ENCODE results near the gene RBP3.

The RBP3 gene

DNA sequence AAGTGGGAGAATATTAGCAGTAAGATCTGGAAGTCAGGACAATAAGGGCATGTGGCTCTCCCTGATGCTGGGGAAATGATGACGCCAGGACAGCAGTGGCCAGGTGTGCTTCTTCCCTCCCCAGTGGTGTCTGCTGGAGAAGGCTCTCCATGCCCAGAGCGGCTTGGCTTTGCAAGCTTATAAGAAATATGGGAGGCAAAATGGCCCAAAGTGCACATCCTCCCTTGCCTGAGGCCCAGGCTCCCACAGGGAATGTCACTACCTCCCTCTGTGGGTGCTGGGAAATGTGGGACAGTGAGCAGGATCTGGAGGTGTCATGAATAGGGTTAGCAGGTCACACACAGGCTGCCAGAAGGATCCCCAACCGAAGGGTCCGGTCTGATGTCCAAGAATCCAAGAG lies 53.0 kb downstream of the RBP3 start:
- no peaks in the 10 kb centered on the region for H3K36me3 Mint-ChIP-seq (ENCODE audit: low read depth)
- H3K27me3 Mint-ChIP-seq = peaks cover 20% of the 10 kb centered on the region
- no peaks in the 10 kb centered on the region for H3K9me3 Mint-ChIP-seq
- H3K4me3 Mint-ChIP-seq = no peak overlapping the region
- no peak overlapping the region for H3K27ac Mint-ChIP-seq
- H3K4me1 Mint-ChIP-seq (ENCODE audit: low read depth) = no peaks in the 10 kb centered on the region

GRCh38 chr10:47401874-47402640 lies 53.9 kb downstream of the RBP3 start:
- H3K36me3 Mint-ChIP-seq (ENCODE audit: low read depth) = no peaks in the 10 kb centered on the region
- H3K9me3 Mint-ChIP-seq = no peaks in the 10 kb centered on the region
- peaks cover 13% of the 10 kb centered on the region for H3K27me3 Mint-ChIP-seq
- no peaks in the 10 kb centered on the region for H3K4me1 Mint-ChIP-seq (ENCODE audit: low read depth)
- H3K4me3 Mint-ChIP-seq = no peak overlapping the region
- H3K27ac Mint-ChIP-seq = no peak overlapping the region

DNA sequence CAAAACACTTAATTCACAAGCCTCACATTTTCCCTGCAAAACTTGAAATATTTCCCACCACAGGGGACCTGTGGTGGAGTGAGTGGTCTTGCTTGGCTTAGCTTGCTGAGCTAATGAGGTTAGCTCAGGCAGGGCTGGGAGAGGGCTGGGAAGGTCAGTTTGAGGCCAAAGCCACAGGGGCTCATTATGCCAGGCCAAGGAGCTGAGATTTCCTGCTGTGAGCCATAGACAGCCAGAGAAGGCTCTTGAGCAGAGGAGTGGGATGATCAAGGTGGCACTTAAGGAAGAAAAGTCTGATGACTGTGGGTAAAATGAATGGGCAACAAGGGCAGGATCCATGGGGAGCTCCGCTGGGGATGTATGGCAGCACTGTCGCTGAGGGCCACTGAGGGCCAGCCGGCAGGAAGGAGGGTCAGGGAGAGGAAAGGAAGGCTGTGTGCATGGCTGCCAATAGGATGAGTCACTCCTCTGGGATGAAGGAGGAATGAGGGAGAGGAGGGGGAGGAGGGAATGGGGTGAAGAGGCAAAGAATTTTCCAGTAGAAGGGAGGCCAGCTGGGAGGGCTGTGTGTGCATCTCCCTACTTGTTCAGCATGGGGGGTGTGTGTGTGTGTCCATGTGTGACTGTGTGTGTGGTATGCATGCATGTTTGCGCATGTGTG lies 54.6 kb downstream of the RBP3 start:
- no peak overlapping the region for H3K27ac Mint-ChIP-seq
- H3K4me1 Mint-ChIP-seq (ENCODE audit: low read depth) = no peaks in the 10 kb centered on the region
- H3K27me3 Mint-ChIP-seq = peaks cover 13% of the 10 kb centered on the region
- no peak overlapping the region for H3K4me3 Mint-ChIP-seq
- H3K36me3 Mint-ChIP-seq (ENCODE audit: low read depth) = no peaks in the 10 kb centered on the region
- H3K9me3 Mint-ChIP-seq = no peaks in the 10 kb centered on the region

DNA sequence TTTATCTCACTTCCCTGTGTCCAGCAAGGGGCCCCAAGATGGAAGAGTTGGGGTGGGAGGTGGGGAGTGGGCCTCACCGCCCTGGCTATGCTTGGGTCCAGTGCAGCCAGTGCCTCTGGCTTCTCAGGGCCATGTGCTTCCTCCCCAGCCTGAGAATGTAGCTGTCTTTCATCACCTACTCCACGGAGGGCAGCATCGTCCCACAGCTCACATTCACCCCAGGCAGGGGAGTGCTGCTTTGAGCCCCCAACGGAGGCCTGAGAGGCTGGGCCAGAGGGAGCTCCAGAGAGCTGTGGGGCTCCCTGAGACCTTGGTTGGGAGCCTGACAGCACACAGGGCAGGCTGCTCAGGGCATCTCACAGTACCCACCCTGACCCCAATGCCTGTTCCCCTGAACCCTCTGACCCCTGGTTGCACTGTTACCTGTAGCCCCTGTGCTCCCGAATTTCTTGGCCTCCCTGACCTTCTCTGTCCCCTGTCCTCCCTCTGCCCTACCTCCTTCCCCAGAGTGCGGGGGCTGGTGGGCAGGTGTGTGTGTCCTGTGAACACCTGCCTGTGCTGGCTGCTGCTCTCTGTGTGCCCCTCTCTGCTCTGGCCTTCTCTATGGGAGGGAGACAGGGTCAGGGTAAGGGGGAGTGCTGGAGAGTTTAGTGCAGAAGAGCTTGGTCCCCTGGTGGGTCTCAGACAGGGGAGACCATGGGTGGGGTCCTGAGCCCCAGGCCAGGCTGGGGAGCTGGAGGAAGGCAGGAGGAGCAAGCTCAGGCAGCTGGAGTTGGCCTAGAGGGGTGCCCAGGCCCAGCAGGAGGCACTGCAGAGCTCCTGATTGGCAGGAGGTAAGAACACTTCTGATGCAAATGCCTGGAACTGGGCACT lies 55.5 kb downstream of the RBP3 start:
- Mint-ChIP-seq H3K9me3 (no peaks in the 10 kb centered on the region), H3K27me3 (peaks cover 6% of the 10 kb centered on the region), H3K4me1 (ENCODE audit: low read depth) (no peaks in the 10 kb centered on the region), H3K27ac (no peak overlapping the region), H3K4me3 (no peak overlapping the region), H3K36me3 (ENCODE audit: low read depth) (no peaks in the 10 kb centered on the region)

- Mint-ChIP-seq H3K36me3 (ENCODE audit: low read depth) (no peaks in the 10 kb centered on the region), H3K9me3 (no peaks in the 10 kb centered on the region), H3K4me1 (ENCODE audit: low read depth) (no peaks in the 10 kb centered on the region), H3K4me3 (no peak overlapping the region), H3K27me3 (peaks cover 4% of the 10 kb centered on the region), H3K27ac (no peak overlapping the region)
Measured at GRCh38 chr10:47404446-47404845, 56.3 kb downstream of the RBP3 start.

DNA sequence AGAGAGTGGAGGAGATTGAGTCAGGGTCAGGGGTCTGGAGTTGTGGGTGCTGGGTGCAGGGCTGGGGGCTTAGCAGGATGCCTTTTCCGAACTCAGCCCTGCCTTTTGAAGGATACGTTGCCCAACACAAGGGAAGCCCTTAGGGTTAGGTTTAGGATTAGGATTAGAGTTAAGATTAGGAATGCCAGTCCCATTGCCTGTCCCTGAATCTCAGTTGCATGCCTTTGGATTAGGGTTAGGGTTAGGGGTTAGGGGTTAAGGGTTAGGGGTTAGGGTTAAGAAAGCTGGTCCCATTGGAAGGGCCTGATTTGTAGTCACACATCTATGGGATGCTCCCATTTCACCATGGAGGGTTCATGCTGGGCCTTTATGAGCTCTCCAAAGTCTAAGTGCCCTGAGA lies 56.8 kb downstream of the RBP3 start:
- Mint-ChIP-seq H3K36me3 (ENCODE audit: low read depth) (no peaks in the 10 kb centered on the region), H3K9me3 (no peaks in the 10 kb centered on the region), H3K4me3 (no peak overlapping the region), H3K27ac (no peak overlapping the region), H3K27me3 (peaks cover 4% of the 10 kb centered on the region), H3K4me1 (ENCODE audit: low read depth) (no peaks in the 10 kb centered on the region)

GRCh38 chr10:47405857-47406547 lies 57.8 kb downstream of the RBP3 start:
- no peak overlapping the region for H3K27ac Mint-ChIP-seq
- peaks cover under 1% of the 10 kb centered on the region for H3K27me3 Mint-ChIP-seq
- no peak overlapping the region for H3K4me3 Mint-ChIP-seq
- no peaks in the 10 kb centered on the region for H3K4me1 Mint-ChIP-seq (ENCODE audit: low read depth)
- H3K36me3 Mint-ChIP-seq (ENCODE audit: low read depth) = no peaks in the 10 kb centered on the region
- no peaks in the 10 kb centered on the region for H3K9me3 Mint-ChIP-seq

- no peaks in the 10 kb centered on the region for H3K36me3 Mint-ChIP-seq (ENCODE audit: low read depth)
- no peaks in the 10 kb centered on the region for H3K4me1 Mint-ChIP-seq (ENCODE audit: low read depth)
Measured at GRCh38 chr10:47406548-47406869, 58.3 kb downstream of the RBP3 start.

GRCh38 chr10:47406870-47407691 lies 58.9 kb downstream of the RBP3 start:
- Mint-ChIP-seq H3K27ac (no peak overlapping the region), H3K4me1 (ENCODE audit: low read depth) (no peaks in the 10 kb centered on the region), H3K4me3 (no peak overlapping the region), H3K27me3 (no peaks in the 10 kb centered on the region), H3K9me3 (no peaks in the 10 kb centered on the region), H3K36me3 (ENCODE audit: low read depth) (no peaks in the 10 kb centered on the region)

More at GRCh38 chr10:47406548-47406869, 58.3 kb downstream of the RBP3 start:
- Mint-ChIP-seq H3K4me3 (no peak overlapping the region), H3K27me3 (no peaks in the 10 kb centered on the region), H3K9me3 (no peaks in the 10 kb centered on the region), H3K27ac (no peak overlapping the region)
